Measurements from ENCODE around the gene METTL25B. TPM values are rescaled to one million over a fixed set of nuclear protein-coding genes. Genes with fewer than 3 reads are reported as not detected.

Gene METTL25B
- total and polyA plus RNA-seq, 2 of the 13 experiments (the other 11 are each of a cell fraction or from before 2014, with no cell fraction given): 11.9 to 24.0 TPM

GRCh38 chr1:156703336-156703735, 24.9 kb upstream of the METTL25B start:
- Histone ChIP-seq H4K20me1 (ENCODE audit: insufficient read depth, low read length) (no peaks in the 10 kb centered on the region), H2AFZ (ENCODE audit: low read length) (no peak overlapping the region), H3K9me3 (ENCODE audit: low read length) (no peaks in the 10 kb centered on the region), H3K4me2 (ENCODE audit: low read depth, low read length) (no peak overlapping the region), H3K36me3 (replicated peaks in 1 of 2; ENCODE audit: control insufficient read depth in 1 of 2, insufficient read depth in 2 of 2, low read length in 2 of 2) (no peaks in the 10 kb centered on the region), H3K9ac (ENCODE audit: insufficient read depth, low read depth, low read length) (no peak overlapping the region), H3K4me3 (replicated peaks in 1 of 3; ENCODE audit: insufficient read depth in 1 of 3, low read depth in 2 of 3, low read length in 3 of 3) (no peak overlapping the region), H3K27me3 (ENCODE audit: control insufficient read depth in 1 of 2, insufficient read depth in 2 of 2, low read length in 2 of 2) (peaks cover 8 to 66% of the 10 kb centered on the region in 2 experiments), H3K79me2 (ENCODE audit: insufficient read depth, low read length) (no peaks in the 10 kb centered on the region), H3K4me1 (ENCODE audit: insufficient read depth, low read length) (peaks cover 25% of the 10 kb centered on the region), H3K27ac (ENCODE audit: extremely low read length, insufficient read depth, low read length) (no peak overlapping the region)
- ChIA-PET CTCF (ENCODE audit: low intra/inter-chr PET ratio, low total read pairs) (no interaction called here), POLR2A (no interaction called here)
- DNase-seq (ENCODE audit: low spot score) (no peak), ATAC-seq (no peak), FAIRE-seq (no peak)
- in situ Hi-C loops (cut with HindIII; ENCODE audit: extremely low pct_ligation_motif_present, low pct_unique_long_range_greater_than_20kb): no loop called here
- no TSS peak for BruUV-seq (replicated peaks)
- TF ChIP-seq GABPA (IDR thresholded peaks at IDR 0.05; ENCODE audit: low read depth, low read length): no peak
- no peak for TF ChIP-seq GABPA (CRISPR knock-in tag; IDR thresholded peaks at IDR 0.05; ENCODE audit: low read depth)
- no peak for TF ChIP-seq NAIF1 (CRISPR knock-in tag; IDR thresholded peaks at IDR 0.05; ENCODE audit: borderline replicate concordance)
- TF ChIP-seq ZBTB34 (CRISPR knock-in tag; IDR thresholded peaks at IDR 0.05): no peak
- TF ChIP-seq RFXANK (CRISPR knock-in tag; IDR thresholded peaks at IDR 0.05): no peak
- intact Hi-C loops (cut with micrococcal nuclease; ENCODE audit: unreplicated experiment): no loop called here
- 7% methylated on average over 3 of the region's 4 CpGs for WGBS (ENCODE audit: low lambda C conversion rate)

GRCh38 chr1:156703741-156704140, 24.5 kb upstream of the METTL25B start:
- no peaks in the 10 kb centered on the region for H3K9me3 ChIP-seq (ENCODE audit: low read length)
- ChIA-PET POLR2A (interaction anchor here (1.4 kb wide), 1 partner anchor 25 kb away, joined by 3 read pairs; the partner anchor contains the start of genes ISG20L2 and METTL25B), CTCF (ENCODE audit: low intra/inter-chr PET ratio, low total read pairs) (no interaction called here)
- H2AFZ ChIP-seq (ENCODE audit: low read length): no peak overlapping the region
- H3K36me3 ChIP-seq (replicated peaks in 1 of 2; ENCODE audit: control insufficient read depth in 1 of 2, insufficient read depth in 2 of 2, low read length in 2 of 2): no peaks in the 10 kb centered on the region
- H4K20me1 ChIP-seq (ENCODE audit: insufficient read depth, low read length): no peaks in the 10 kb centered on the region
- BruUV-seq (replicated peaks): no TSS peak
- H3K4me3 ChIP-seq (replicated peaks in 1 of 3; ENCODE audit: insufficient read depth in 1 of 3, low read depth in 2 of 3, low read length in 3 of 3): no peak overlapping the region
- H3K4me2 ChIP-seq (ENCODE audit: low read depth, low read length): no peak overlapping the region
- TF ChIP-seq, protein P1, sequence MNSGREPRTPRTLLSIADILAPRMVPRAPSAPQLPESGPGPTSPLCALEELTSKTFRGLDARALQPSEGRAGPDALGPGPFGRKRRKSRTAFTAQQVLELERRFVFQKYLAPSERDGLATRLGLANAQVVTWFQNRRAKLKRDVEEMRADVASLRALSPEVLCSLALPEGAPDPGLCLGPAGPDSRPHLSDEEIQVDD (CRISPR knock-in tag; IDR thresholded peaks at IDR 0.05; ENCODE audit: borderline replicate concordance): no peak
- H3K27ac ChIP-seq (ENCODE audit: extremely low read length, insufficient read depth, low read length): no peak overlapping the region
- peaks cover 25% of the 10 kb centered on the region for H3K4me1 ChIP-seq (ENCODE audit: insufficient read depth, low read length)
- 33% methylated on average over 1 of the region's 4 CpGs for WGBS (ENCODE audit: low lambda C conversion rate)
- in situ Hi-C loops (cut with HindIII; ENCODE audit: extremely low pct_ligation_motif_present, low pct_unique_long_range_greater_than_20kb) (no loop called here), intact Hi-C loops (cut with micrococcal nuclease; ENCODE audit: unreplicated experiment) (no loop called here)
- H3K27me3 ChIP-seq (ENCODE audit: control insufficient read depth in 1 of 2, insufficient read depth in 2 of 2, low read length in 2 of 2): peaks cover 8 to 69% of the 10 kb centered on the region in 2 experiments
- no peaks in the 10 kb centered on the region for H3K79me2 ChIP-seq (ENCODE audit: insufficient read depth, low read length)
- no peak for ATAC-seq
- no peak for FAIRE-seq
- DNase-seq (ENCODE audit: low spot score): no peak
- no peak overlapping the region for H3K9ac ChIP-seq (ENCODE audit: insufficient read depth, low read depth, low read length)

Data from HepG2 (cell line).